ENCODE results near the gene SGCB. TPM values are rescaled to one million over a fixed set of nuclear protein-coding genes. Genes with fewer than 3 reads are reported as not detected.
A peak's percentile ranks its signal among the peaks of the same experiment; 100 is the strongest.

Gene SGCB
- total RNA-seq, 1 donor from 2014 or later = 26.5 TPM

DNA sequence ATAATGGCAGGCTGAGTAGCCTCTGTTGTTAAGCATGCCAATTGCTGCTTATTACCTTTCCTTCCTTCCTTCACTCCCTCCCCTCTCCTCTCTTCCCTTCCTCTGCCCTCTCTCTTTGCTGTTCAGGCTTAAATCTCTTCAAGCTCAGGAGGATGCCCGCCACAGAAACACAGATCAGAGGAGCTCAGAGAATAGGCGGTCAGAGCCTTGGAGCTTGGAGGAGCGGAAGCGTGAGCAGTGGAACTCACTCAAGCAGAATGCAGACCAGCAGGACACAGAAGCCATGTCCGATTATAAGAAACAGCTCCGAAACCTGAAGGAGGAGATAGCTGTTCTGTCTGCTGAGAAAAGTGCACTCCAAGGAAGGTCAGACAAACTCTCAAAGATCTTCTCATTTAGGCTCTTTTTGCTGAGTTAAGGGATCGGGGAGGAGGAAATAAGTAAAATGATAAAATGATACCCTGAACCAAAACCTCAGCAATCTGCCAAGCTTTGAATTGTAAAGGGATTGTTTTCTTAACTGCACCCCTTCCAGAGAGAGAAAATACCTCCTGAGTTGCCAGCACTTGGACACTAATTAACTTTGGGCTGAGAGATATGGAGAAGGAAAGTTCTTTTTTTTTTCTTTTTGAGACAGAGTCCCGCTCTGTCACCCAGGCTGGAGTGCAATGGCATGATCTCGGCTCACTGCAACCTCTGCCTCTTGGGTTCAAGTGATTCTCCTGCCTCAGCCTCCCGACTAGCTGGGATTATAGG is 33.9 kb upstream of the SGCB start:
- Histone ChIP-seq H3K27me3 (no peaks in the 10 kb centered on the region), H3K27ac (no peak overlapping the region), H3K4me1 (no peaks in the 10 kb centered on the region), H3K9me3 (no peaks in the 10 kb centered on the region), H3K36me3 (no peaks in the 10 kb centered on the region), H3K4me3 (no peak overlapping the region)
- intact Hi-C loops (cut with DNase I) = no loop called here
- no peak for TF ChIP-seq POLR2AphosphoS5 (IDR thresholded peaks at IDR 0.05; ENCODE audit: insufficient read depth in 1 of 2, low read depth in 1 of 2)
- TF ChIP-seq POLR2A (IDR thresholded peaks at IDR 0.05) = no peak
- no peak for DNase-seq (ENCODE audit: extremely low spot score in 2 of 2)

DNA sequence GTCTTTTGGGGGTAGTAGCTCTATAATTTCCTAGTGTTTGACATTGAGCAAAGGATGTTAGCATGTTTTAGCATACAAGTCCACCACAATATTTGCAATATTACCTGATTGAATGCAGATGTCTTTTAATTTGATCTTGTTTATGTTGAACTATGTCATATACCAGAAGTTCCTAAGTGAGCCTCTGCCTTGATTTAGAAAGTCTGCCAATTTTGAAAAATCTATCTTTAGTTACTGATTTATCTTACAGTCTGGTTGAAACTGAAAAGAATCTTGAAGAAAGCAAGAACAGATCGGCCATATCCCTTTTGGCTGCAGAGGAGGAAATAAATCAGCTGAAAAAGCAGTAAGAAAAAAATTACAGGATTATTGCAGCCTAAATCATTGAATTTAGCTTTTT is 31.5 kb upstream of the SGCB start:
- DNase-seq (ENCODE audit: extremely low spot score in 2 of 2) = no peak
- intact Hi-C loops (cut with DNase I) = no loop called here
- Histone ChIP-seq H3K4me3 (no peak overlapping the region), H3K27me3 (no peaks in the 10 kb centered on the region), H3K9me3 (no peaks in the 10 kb centered on the region), H3K36me3 (no peaks in the 10 kb centered on the region), H3K4me1 (no peaks in the 10 kb centered on the region), H3K27ac (no peak overlapping the region)
- no peak for TF ChIP-seq POLR2AphosphoS5 (IDR thresholded peaks at IDR 0.05; ENCODE audit: insufficient read depth in 1 of 2, low read depth in 1 of 2)

DNA sequence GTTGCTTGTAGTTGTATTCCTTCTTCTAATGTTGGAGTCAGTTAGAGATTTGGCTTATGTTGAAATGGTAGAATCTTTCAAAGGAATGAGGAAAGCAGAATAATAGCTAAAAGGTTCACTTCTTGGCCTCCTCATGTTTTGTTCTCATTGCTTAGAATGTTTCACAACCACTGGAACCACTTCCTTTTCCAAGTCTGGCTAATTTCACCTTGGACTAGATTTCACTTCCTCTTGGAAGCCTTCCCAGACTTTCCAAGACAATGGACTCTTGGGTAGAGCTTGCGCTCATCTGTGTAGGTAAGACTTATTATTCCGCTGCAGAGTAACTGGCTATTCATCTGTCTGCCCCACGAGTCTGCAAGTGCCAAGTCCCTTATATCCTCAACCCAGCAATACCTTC is 21.3 kb upstream of the SGCB start:
- intact Hi-C loops (cut with DNase I) = no loop called here

DNA sequence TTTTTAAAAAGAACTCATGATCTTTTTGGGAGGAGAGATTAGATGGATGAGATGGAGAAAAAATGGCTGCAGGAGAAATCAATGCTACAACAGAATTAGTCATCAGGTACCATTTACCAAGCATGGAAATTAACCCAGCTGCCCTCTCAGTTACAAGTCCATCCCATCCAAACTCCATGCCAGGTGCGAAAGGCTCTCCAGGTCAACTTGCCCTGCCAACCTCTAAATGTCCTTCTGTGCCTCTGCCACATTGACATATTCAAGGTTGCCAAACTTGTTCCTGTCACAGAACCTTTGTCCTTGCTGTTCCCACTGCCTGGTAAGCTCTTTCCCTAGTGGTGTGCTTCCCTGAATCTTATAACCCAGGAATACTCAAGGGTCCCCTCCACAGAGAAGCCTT is 20.2 kb upstream of the SGCB start:
- H3K27me3 ChIP-seq = no peaks in the 10 kb centered on the region
- no peaks in the 10 kb centered on the region for H3K36me3 ChIP-seq
- H3K4me1 ChIP-seq = peaks cover 13% of the 10 kb centered on the region
- no peak overlapping the region for H3K4me3 ChIP-seq
- H3K9me3 ChIP-seq = no peaks in the 10 kb centered on the region
- H3K27ac ChIP-seq = no peak overlapping the region
- DNase-seq (ENCODE audit: extremely low spot score in 2 of 2) = no peak
- no peak for TF ChIP-seq CTCF (IDR thresholded peaks at IDR 0.05)
- no peak for TF ChIP-seq POLR2AphosphoS5 (IDR thresholded peaks at IDR 0.05; ENCODE audit: insufficient read depth in 1 of 2, low read depth in 1 of 2)
- no peak for TF ChIP-seq POLR2A (IDR thresholded peaks at IDR 0.05)
- intact Hi-C loops (cut with DNase I) = no loop called here

More for the DNA sequence above, 21.3 kb upstream of the SGCB start:
- H3K27me3 ChIP-seq = no peaks in the 10 kb centered on the region
- TF ChIP-seq CTCF (IDR thresholded peaks at IDR 0.05) (no peak), POLR2AphosphoS5 (IDR thresholded peaks at IDR 0.05; ENCODE audit: insufficient read depth in 1 of 2, low read depth in 1 of 2) (peak in 1 of 2 donors; percentile 92), POLR2A (IDR thresholded peaks at IDR 0.05) (no peak)
- H3K9me3 ChIP-seq = no peaks in the 10 kb centered on the region
- no peaks in the 10 kb centered on the region for H3K36me3 ChIP-seq
- H3K27ac ChIP-seq = no peak overlapping the region
- no peak overlapping the region for H3K4me3 ChIP-seq
- DNase-seq (ENCODE audit: extremely low spot score in 2 of 2) = no peak
- H3K4me1 ChIP-seq = peaks cover 13% of the 10 kb centered on the region

GRCh38 chr4:52057196-52057595 is 19.1 kb upstream of the SGCB start:
- Histone ChIP-seq H3K4me1 (peaks cover 21% of the 10 kb centered on the region), H3K27ac (no peak overlapping the region), H3K27me3 (no peaks in the 10 kb centered on the region), H3K9me3 (no peaks in the 10 kb centered on the region), H3K36me3 (no peaks in the 10 kb centered on the region), H3K4me3 (no peak overlapping the region)
- intact Hi-C loops (cut with DNase I) = no loop called here
- DNase-seq (ENCODE audit: extremely low spot score in 2 of 2) = no peak
- no peak for TF ChIP-seq POLR2A (IDR thresholded peaks at IDR 0.05)
- no peak for TF ChIP-seq POLR2AphosphoS5 (IDR thresholded peaks at IDR 0.05; ENCODE audit: insufficient read depth in 1 of 2, low read depth in 1 of 2)
- TF ChIP-seq CTCF (IDR thresholded peaks at IDR 0.05) = no peak

DNA sequence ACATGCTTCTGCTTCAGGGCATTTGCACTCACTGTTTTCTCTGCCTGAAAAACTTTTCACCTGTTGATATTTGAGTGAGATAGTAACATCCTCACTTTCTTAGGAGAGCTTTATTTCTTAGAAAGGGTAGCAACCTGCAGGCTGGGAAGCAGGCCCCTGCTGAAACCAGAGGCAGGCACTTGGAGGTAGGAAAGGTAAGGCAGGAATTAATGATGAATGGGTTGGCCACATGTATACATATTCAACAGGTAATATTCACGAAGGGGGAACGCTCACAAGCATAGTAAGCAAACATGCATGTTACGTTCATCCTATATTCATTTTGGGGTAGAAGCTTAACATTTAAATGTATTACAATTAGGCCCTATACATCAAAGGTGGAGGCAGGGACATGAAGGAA is 16.2 kb upstream of the SGCB start:
- H3K4me3 ChIP-seq = no peak overlapping the region
- intact Hi-C loops (cut with DNase I) = no loop called here
- H3K4me1 ChIP-seq = peaks cover 36% of the 10 kb centered on the region
- TF ChIP-seq POLR2AphosphoS5 (IDR thresholded peaks at IDR 0.05; ENCODE audit: insufficient read depth in 1 of 2, low read depth in 1 of 2) (no peak), POLR2A (IDR thresholded peaks at IDR 0.05) (no peak), CTCF (IDR thresholded peaks at IDR 0.05) (no peak)
- H3K36me3 ChIP-seq = no peaks in the 10 kb centered on the region
- no peaks in the 10 kb centered on the region for H3K9me3 ChIP-seq
- no peak overlapping the region for H3K27ac ChIP-seq
- DNase-seq (ENCODE audit: extremely low spot score in 2 of 2) = no peak
- H3K27me3 ChIP-seq = no peaks in the 10 kb centered on the region
